HG03457 (cell line): ENCODE measurements around the gene KIF25.

Source experiments
- ATAC-seq: cut with Tn5 transposase; IDR thresholded peaks from one replicate; pipeline ENCODE4 v1.9.1; 2021; ENCODE audit warnings: moderate number of reproducible peaks; ENCODE audit not compliant: unreplicated experiment

The KIF25 gene

GRCh38 chr6:168035098-168035660 lies 37.7 kb downstream of the KIF25 start:
- ATAC-seq = no peak

- no peak for ATAC-seq
These were observed 38.4 kb downstream of the KIF25 start for GRCh38 chr6:168035661-168036545.

GRCh38 chr6:168037242-168037641 lies 39.8 kb downstream of the KIF25 start:
- no peak for ATAC-seq

DNA sequence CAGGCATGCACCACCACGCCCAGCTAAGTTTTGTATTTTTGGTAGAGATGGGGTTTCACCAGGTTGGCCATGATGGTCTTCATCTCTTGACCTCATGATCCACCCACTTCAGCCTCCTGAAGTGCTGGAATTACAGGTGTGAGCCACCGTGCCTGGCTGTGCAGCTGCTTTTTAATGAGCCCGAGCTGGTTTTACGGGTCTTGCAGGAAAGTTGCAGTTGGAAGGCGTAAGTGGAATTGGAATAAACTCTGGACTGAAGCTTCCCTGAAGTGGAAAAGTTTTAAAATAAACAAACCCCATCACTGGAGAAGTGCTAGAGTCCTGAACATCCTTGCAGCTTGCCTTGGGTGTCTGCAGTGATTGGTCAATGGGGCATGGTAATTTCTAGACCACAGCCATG lies 40.4 kb downstream of the KIF25 start:
- no peak for ATAC-seq

DNA sequence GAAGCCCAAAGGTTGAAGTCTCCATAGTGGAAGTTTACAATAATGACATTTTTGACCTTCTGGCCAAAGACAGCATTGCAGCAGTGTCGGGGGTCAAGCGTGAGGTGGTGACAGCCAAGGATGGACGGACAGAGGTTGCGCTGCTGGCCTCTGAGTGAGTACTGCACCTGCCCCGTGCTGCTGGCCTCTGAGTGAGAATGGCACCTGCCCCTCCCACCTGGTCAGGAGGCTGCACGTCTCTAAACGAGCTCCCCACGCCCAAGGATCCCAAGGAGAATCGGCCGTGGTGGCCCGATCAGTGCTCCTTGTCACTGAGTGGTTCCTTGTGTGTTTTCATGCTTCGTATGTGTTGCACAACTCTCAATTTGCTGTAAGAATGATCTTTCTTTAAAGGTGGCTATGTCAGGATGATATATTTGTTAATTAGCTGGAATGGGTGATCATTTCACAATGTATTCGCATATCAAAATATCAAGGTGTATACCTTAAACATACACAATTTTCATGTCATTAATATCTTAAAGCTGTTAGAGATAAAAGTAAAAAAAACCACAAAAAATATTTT lies 41.2 kb downstream of the KIF25 start:
- no peak for ATAC-seq

DNA sequence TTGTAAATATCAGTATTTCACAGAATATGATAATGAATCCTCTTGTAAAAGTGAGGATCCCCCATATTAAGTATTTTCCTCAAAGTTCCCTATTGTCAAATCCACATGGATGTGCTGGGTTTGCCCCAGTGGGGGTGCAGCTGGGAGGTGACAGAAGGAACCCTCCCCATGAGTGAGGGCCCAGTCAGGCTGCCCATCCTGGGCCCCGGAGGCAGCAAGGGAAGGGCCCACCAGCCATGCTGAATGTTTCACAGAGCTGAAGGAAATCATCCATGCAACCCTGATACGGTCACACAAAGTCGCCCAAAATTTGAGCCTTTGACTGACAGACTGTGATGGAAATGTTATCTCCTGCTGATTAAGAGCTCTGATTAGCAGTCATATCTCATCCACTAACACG lies 41.8 kb downstream of the KIF25 start:
- no peak for ATAC-seq

GRCh38 chr6:168039849-168040248 lies 42.4 kb downstream of the KIF25 start:
- no peak for ATAC-seq

DNA sequence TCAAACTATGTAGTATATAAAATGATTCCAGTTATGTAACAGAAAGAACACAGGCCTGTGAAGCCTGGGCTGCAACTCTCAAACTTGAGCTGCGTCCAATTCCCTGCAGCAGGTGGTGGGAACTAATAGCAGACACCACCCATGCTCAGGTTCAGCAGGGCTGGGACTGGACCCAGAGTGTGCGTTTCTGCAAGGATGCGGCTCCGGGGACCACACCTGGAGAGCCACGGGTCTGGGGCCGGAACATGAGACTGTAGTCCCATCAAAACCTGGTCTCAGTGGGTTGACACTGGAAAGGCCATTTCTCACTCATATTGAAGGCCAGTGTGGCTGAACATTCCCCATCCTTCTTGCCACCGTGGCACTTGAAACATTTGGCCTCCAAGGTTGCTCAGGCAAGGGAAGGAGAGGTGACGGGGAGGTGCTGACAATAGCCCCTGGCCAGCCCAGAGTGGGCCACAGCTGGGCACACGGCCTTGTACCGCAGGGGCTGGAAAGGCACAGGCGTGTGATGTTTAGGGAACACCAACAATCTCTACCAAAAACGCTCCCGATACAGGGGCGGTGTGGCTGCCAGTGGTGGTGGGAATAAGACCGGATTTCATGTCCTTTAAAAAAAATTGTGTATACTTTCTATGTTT lies 43.5 kb downstream of the KIF25 start:
- ATAC-seq = no peak

- no peak for ATAC-seq
These were observed 44.5 kb downstream of the KIF25 start for GRCh38 chr6:168041928-168042327.

DNA sequence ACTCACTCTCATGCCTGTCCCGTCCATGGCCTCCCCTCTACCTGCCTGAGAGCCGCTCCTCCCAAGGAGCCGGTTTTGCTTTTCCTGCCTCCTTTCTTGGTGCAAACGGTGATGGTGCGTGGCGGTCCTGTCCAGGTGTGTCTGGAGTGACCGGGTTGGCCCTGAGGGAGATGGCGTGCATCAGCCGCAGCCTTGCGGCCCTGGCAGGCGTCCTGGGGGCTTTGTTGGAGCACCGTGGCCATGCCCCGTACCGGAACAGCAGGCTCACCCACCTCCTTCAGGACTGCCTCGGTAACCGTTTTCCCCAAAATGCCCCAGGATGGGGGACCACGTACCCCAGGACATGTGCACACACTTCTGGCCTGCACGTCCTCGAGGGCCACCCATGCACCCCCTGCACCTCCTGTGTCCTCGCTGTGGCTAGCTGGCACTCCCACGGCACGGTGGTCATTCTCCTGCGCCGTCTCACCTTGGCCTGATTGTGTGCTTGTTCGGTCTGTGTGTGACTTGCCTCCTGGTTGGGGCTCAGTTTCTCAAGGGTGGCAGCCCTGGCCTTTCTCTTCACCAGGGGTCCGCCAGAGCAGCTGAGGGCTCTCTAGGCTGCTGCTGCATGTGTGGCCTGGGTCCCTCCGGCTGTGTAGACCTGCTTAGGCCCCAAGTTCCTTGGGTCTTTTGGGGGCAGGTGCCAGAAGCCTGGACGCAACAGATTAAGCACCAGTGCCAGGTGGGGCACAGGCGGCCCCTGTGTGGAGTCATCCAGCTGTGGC lies 45.1 kb downstream of the KIF25 start:
- ATAC-seq = no peak

DNA sequence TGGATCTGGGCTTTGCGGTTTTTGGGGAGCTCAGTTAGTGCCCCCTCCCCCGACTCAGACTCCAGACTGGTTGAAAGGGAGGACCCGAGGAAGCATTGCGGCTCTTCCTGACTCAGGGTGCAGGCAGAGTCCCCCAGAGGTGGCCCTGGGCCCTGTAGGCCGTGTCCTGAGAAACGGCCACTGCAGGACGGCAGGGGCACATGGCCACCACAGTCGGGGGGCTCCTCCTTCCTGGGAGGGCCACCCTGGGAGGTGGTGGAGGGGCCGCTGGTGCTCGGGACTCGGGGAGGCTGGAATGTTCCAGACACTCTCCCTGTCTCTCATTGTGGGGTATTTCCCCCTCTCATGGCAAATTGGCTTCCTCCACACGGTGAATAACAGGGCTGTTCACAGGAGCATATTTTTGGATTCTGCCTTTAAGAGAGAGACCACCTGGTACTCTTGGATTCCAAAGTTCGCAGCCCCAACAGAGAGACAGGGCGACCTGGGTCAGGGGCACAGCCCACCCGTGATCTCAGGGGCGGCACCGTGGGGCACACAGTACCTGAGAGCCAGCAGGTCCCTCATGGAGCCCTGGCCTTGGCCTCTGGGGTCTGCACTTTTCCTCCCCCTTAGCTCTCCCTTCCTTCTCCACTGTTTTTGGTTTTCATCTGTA lies 45.8 kb downstream of the KIF25 start:
- no peak for ATAC-seq

GRCh38 chr6:168043848-168044415 lies 46.5 kb downstream of the KIF25 start:
- ATAC-seq = no peak

DNA sequence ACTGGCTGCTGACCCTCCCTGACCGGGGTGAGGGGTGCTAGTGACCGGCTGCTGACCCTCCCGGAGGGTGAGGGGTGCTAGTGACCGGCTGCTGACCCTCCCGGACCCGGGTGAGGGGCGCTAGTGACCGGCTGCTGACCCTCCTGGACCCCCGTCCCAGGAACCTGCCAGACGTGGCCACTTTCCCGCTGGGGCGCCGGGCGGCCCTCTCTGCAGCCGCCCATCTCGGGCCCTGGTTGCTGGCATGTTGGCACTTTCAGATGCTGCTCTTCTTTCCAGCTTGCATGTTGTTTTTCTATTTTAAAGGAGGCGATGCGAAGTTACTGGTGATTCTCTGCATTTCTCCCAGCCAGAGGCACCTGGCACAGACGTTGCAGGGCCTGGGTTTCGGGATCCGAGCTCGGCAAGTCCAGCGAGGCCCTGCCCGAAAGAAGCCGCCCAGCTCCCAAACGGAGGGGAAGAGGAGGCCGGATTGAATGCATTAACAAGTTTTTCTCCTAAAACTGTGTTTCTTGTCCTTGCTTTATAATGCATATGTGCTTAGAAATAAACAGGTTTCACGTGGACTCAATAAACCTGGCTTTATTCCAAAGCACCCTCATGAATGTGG lies 47.2 kb downstream of the KIF25 start:
- ATAC-seq = no peak

GRCh38 chr6:168045141-168045691 lies 47.7 kb downstream of the KIF25 start:
- ATAC-seq = no peak

DNA sequence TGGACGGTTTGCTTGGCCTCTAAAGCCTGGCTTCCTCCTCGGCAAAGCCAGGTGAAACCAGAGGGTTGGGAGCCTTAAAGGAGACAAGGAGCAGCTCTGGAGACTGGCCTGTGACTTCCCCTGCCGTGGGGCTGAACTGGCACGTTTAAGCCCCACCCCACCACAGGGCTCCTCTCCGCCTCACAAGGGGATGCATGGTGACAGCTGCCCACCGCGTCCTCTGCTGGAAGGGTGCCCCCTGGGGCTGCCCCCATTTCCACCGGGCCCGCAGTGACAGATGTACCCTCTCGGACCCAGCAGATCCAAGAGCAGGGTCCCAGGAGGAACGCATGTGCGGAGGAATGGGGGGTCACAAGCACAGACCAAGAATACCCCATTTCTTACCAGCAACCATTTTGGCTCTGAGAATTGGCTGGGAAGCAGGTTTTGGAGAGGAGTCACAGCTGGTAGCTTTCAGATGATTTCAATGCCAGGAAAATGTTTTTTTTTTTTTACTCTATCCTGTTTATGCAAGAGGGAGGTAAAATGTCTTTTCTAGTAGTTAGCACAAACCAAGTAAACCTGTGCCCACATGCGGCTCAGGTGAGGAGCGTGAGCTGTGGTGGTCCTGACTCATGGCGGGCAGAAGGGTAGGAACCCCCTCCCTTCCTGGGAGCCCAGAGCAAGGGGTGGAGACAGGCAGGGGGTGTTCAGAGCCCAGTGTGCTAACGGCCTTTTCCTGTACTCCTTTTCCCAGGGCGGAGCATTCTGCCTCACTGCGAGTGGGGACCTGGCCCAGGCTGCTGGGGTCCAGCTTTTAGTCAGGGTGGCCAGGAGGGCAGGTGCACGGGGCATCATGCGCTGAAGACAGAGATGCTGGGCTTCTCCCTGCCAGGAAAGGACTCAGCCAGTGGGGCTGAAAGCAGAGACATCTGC lies 48.5 kb downstream of the KIF25 start:
- no peak for ATAC-seq

DNA sequence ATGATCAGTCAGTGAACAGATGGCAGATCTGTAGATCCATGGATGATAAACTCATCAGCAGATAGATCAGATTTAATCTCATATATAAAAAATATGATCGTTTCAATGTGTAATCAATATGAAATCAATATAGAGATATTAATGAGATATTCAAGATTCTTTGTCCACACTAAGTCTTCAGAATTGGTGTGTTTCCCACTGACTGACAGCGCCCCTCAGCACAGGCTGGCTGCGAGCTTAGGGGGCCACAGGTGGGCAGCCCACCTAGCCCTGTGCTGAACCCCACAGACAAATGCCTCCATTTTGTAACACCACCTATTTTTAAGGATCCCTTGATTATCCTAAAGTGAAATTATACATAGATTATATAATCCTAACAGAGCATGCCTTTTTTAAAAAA lies 49.2 kb downstream of the KIF25 start:
- ATAC-seq = no peak

DNA sequence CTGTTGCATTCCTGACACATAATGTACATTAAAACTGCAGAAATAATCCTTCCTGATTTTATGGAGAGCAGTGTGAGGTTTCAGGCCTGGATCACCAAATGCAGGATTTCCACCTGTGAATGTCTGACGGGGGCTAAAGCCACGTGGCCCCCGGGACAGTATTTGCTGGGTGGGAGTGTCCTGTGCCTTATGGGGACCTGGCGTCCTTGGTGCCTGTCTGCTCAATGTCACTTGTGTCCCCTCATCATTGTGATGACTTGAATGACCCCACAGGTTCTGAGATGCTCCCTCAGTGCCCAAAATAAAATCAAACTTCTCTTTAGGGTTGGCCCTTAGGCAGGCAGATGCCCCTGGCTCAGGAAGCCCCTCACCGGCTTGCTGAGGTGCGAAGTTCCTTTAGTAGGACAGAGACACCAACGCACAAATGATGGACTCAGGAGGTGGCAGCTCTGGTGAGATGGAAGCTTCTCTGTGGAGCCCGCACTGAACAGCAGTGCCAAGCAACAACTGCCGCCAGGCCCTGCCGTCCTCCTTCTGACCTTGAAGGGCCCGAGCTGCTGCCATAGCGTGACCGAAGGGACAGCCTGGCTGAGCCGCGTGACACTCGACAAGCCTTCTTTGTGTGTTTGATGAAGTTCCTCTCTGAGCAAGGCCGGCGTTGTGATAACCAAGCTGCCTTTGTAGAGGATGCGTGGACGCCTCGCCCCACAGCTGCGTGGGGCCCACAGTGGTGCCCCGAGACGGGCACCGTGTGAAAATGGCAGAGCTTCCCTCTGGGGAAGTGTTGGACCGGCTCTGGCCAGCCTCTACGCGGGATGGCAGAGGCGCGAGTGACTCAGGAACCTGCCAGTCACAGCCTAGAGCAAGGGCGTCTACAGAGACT lies 50.6 kb downstream of the KIF25 start:
- ATAC-seq = no peak

DNA sequence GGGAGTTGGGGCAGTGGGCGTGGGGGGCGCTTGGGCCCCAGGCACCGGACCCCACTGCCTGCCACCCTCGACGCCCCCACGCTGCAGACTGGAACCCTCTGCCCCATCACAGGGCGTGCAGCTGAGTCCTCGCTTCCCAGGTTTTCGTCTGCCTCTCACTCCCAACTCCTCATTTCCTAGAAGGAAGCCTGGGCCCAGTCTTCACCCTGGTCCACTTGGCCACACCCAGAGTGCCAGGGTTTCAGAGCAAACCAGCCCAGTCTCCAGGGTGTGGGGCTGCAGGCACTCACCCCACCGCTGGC lies 51.2 kb downstream of the KIF25 start:
- ATAC-seq = no peak
